ENCODE data around the gene CCDC188.
A peak's percentile ranks its signal among the peaks of the same experiment; 100 is the strongest.

Gene CCDC188

GRCh38 chr22:20191000-20191515 lies 40.2 kb upstream of the CCDC188 start:
- in situ Hi-C loops (cut with HindIII; ENCODE audit: low sequenced_read_pairs), result no loop called here
- DNase-seq (ENCODE audit: low read depth, low spot score), result no peak

GRCh38 chr22:20188567-20188877 lies 37.7 kb upstream of the CCDC188 start:
- DNase-seq (ENCODE audit: low read depth, low spot score), result no peak

More at GRCh38 chr22:20191000-20191515, 40.2 kb upstream of the CCDC188 start:
- no peak for TF ChIP-seq CTCF (IDR thresholded peaks at IDR 0.05; ENCODE audit: low read depth, low read length)
- no peak overlapping the region for H3K4me3 ChIP-seq (ENCODE audit: low read depth, low read length)

GRCh38 chr22:20187777-20188566 lies 37.1 kb upstream of the CCDC188 start:
- TF ChIP-seq CTCF (IDR thresholded peaks at IDR 0.05; ENCODE audit: low read depth, low read length), result no peak
- DNase-seq (ENCODE audit: low read depth, low spot score), result no peak
- in situ Hi-C loops (cut with HindIII; ENCODE audit: low sequenced_read_pairs), result no loop called here
- H3K4me3 ChIP-seq (ENCODE audit: low read depth, low read length), result no peak overlapping the region

More at GRCh38 chr22:20188567-20188877, 37.7 kb upstream of the CCDC188 start:
- TF ChIP-seq CTCF (IDR thresholded peaks at IDR 0.05; ENCODE audit: low read depth, low read length), result no peak
- H3K4me3 ChIP-seq (ENCODE audit: low read depth, low read length), result no peak overlapping the region
- in situ Hi-C loops (cut with HindIII; ENCODE audit: low sequenced_read_pairs), result no loop called here

- in situ Hi-C loops (cut with HindIII; ENCODE audit: low sequenced_read_pairs), result no loop called here
- no peak for TF ChIP-seq CTCF (IDR thresholded peaks at IDR 0.05; ENCODE audit: low read depth, low read length)
- no peak overlapping the region for H3K4me3 ChIP-seq (ENCODE audit: low read depth, low read length)
- DNase-seq (ENCODE audit: low read depth, low spot score), result no peak
Measured at GRCh38 chr22:20186871-20187546, 36.2 kb upstream of the CCDC188 start.

- in situ Hi-C loops (cut with HindIII; ENCODE audit: low sequenced_read_pairs), result no loop called here
- DNase-seq (ENCODE audit: low read depth, low spot score), result no peak
- no peak overlapping the region for H3K4me3 ChIP-seq (ENCODE audit: low read depth, low read length)
- TF ChIP-seq CTCF (IDR thresholded peaks at IDR 0.05; ENCODE audit: low read depth, low read length), result peak; percentile 5
Measured at GRCh38 chr22:20186183-20186870, 35.5 kb upstream of the CCDC188 start.

- H3K4me3 ChIP-seq (ENCODE audit: low read depth, low read length), result no peak overlapping the region
- in situ Hi-C loops (cut with HindIII; ENCODE audit: low sequenced_read_pairs), result no loop called here
- no peak for TF ChIP-seq CTCF (IDR thresholded peaks at IDR 0.05; ENCODE audit: low read depth, low read length)
- no peak for DNase-seq (ENCODE audit: low read depth, low spot score)
Measured at GRCh38 chr22:20185750-20186149, 34.9 kb upstream of the CCDC188 start.
